BJ (cell line): Measurements from ENCODE around the gene EXOSC5. TPM values are rescaled to one million over a fixed set of nuclear protein-coding genes. Genes with fewer than 3 reads are reported as not detected.
A peak's percentile ranks its signal among the peaks of the same experiment; 100 is the strongest.

Experiments used
- CTCF ChIA-PET: fragments of 350-600 bp; formaldehyde crosslinking; extraction: SDS; loops from one replicate; lab custom pipeline; 2021; ENCODE audit warnings: antibody characterized with exemption, inconsistent platforms; lab: Yijun Ruan, JAX
- POLR2A ChIA-PET: fragments of 300-600 bp; sonication (Branson Sonifier 250); formaldehyde crosslinking; extraction: SDS; loops from one replicate; lab custom pipeline; 2021; ENCODE audit warnings: antibody characterized with exemption; lab: Charles Lee
- DNase-seq: peaks from one replicate; pipeline ENCODE4 v3.0.0-alpha.2; 2011; ENCODE audit warnings: low read depth
- H3K27me3 ChIP-seq: 2 replicates; pipeline ENCODE4 v1.6.0; 2011; ENCODE audit warnings: low read length; ENCODE audit not compliant: control insufficient read depth, insufficient read depth
- H3K36me3 ChIP-seq: 2 replicates; pipeline ENCODE4 v1.5.1; 2011; ENCODE audit warnings: low read length; ENCODE audit not compliant: control insufficient read depth, insufficient read depth
- H3K4me3 ChIP-seq: 2 replicates; pipeline ENCODE4 v1.5.1; 2011; ENCODE audit warnings: low read depth, mild to moderate bottlenecking, control low read depth, low read length
- CTCF ChIP-seq: IDR thresholded peaks from 2 replicates; pipeline ENCODE4 v1.5.1; 2011; ENCODE audit warnings: low read depth, mild to moderate bottlenecking, control low read depth, inconsistent platforms, low read length, moderate library complexity; ENCODE audit not compliant: insufficient read depth
- polyA minus RNA-seq: library from RNA; depleted of rRNA, polyadenylated mRNA; stranded (reverse); fragments of >200 nt; gene quantifications from 2 replicates; pipeline ENCODE4 v1.2.3, GENCODE V29; 2011; rRNA and poly(A)+ RNA removed
- polyA plus RNA-seq: library from polyadenylated mRNA; depleted of rRNA; stranded (reverse); fragments of >200 nt; gene quantifications from 2 replicates; pipeline ENCODE4 v1.2.3, GENCODE V29; 2011; rRNA removed

The EXOSC5 gene
- 16.5 and 24.7 TPM in 2 replicates for polyA plus RNA-seq
- polyA minus RNA-seq = 4.5 and 5.9 TPM in 2 replicates

DNA sequence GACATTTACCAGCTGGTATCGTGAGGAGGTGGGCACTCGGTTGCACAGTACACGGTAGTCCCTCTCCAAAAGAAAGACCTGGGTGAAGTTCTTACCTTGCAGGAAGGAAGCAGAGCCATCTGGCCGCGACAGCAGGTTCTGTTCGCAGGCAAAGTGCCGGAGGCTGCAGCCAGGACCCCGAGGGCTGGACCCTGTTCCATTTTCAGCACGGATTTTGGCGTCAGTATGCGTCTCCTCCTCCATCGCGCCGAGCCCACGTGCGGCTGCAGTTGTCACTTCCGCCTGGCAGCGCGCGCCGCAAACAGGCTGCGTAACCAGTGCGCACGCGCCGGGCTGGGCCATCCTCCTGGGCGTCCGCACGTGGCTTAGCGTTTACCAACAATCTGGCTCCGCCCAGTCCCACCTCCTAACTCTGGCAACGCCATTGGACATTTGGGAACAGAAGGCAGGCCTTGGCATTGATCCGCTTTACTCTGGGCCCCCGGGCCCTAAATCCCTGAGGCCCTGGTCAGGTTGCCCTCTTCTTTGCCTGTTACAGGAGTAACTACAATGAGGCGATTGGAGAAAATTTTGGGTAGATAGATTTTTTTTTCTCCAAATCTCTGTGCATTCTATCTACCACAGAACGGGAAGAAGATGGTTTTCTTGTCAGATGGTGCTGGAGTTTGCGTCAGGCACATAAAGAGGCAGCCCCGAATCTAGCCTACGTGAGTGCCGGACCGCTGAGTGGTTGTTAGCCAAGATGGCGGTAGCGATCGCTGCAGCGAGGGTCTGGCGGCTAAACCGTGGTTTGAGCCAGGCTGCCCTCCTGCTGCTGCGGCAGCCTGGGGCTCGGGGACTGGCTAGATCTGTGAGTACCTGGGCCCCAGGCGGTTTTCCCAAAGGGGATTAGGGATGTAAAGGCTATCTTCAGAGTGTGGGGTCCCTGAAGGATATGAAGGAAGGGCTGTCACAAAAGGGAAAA lies at the start of gene EXOSC5, which contains the start of gene BCKDHA:
Gene EXOSC5, minus strand, starts transcription at position 274 of the 964 bp plus-strand sequence. Its CDS starts 31 bp downstream, at position 243.
Gene BCKDHA, plus strand, starts transcription at position 733 of the 964 bp plus-strand sequence. Its CDS starts 10 bp downstream, at position 743.
- CTCF ChIA-PET = no interaction called here
- Histone ChIP-seq H3K4me3 (peak within 1 kb of the TSS; percentile 88), H3K36me3 (peaks cover 1% of the 10 kb centered on the region; the same call in 1 of the 2 replicates), H3K27me3 (no peaks in the 10 kb centered on the region)
- POLR2A ChIA-PET = no interaction called here
- peak; percentile 98 for DNase-seq
- TF ChIP-seq CTCF = no peak

- ChIA-PET POLR2A (no interaction called here), CTCF (interaction anchor here (14.7 kb wide), 1 partner anchor 123 kb away, joined by 205 read pairs; no protein-coding TSS in a partner anchor)
- Histone ChIP-seq H3K36me3 (no peaks in the 10 kb centered on the region), H3K27me3 (peaks cover 3% of the 10 kb centered on the region; the same call in 1 of the 2 replicates), H3K4me3 (no peak overlapping the region)
- TF ChIP-seq CTCF = no peak
- DNase-seq = no peak
Observed at GRCh38 chr19:41445575-41445974, 48.4 kb upstream of the EXOSC5 start.

- ChIA-PET CTCF (interaction anchor here (14.7 kb wide), 1 partner anchor 125 kb away, joined by 205 read pairs; no protein-coding TSS in a partner anchor), POLR2A (no interaction called here)
- DNase-seq = no peak
- Histone ChIP-seq H3K4me3 (no peak overlapping the region), H3K27me3 (peaks cover 3% of the 10 kb centered on the region; the same call in 1 of the 2 replicates), H3K36me3 (no peaks in the 10 kb centered on the region)
- TF ChIP-seq CTCF = no peak
Observed at GRCh38 chr19:41443813-41444455, 46.8 kb upstream of the EXOSC5 start.

- no peak for TF ChIP-seq CTCF
- no peak for DNase-seq
- Histone ChIP-seq H3K36me3 (no peaks in the 10 kb centered on the region), H3K4me3 (no peak within 1 kb of the TSS), H3K27me3 (peaks cover 3% of the 10 kb centered on the region; the same call in 1 of the 2 replicates)
- ChIA-PET POLR2A (no interaction called here), CTCF (interaction anchor here (0.7 to 14.7 kb wide), 2 partner anchors 97 to 126 kb away, joined by 3 to 205 read pairs; no protein-coding TSS in a partner anchor)
Observed at GRCh38 chr19:41442473-41443355, 45.6 kb upstream of the EXOSC5 start, which contains the start of gene ERICH4. ERICH4 (plus strand) TSS chr19:41443156; CDS start chr19:41443170, 14 bp downstream.
